Sigmoid colon (tissue), 7 donors: ENCODE measurements around the gene ATP5IF1. TPM values are rescaled to one million over a fixed set of nuclear protein-coding genes. Genes with fewer than 3 reads are reported as not detected.

Source experiments
- DNase-seq: peaks from one replicate; pipeline ENCODE4 v3.0.0-alpha.2; 2019
- H3K27ac ChIP-seq, 4 donors: fragments of 200-600 bp; sonication (generic); one replicate each; pipeline ENCODE4 v1.5.1; 2016 to 2019; ENCODE audit warnings: mild to moderate bottlenecking in 1 of 4
- H3K27me3 ChIP-seq, 3 donors: fragments of 200-600 bp; sonication (generic); one replicate each; pipeline ENCODE4 v1.5.1; 2019; ENCODE audit warnings: mild to moderate bottlenecking in 1 of 3
- H3K36me3 ChIP-seq, 4 donors: fragments of 200-600 bp; sonication (generic); one replicate each; pipeline ENCODE4 v1.5.1; 2016 to 2019
- H3K4me1 ChIP-seq, 4 donors: fragments of 200-600 bp; sonication (generic); one replicate each; pipeline ENCODE4 v1.5.1; 2017 to 2019
- H3K4me3 ChIP-seq, 4 donors: fragments of 200-600 bp; sonication (generic); one replicate each; pipeline ENCODE4 v1.5.1; 2017 to 2019; ENCODE audit warnings: mild to moderate bottlenecking in 2 of 4, moderate library complexity in 1 of 4
- H3K9me3 ChIP-seq, 4 donors: fragments of 200-600 bp in 3 of 4; sonication (generic) in 3 of 4; one replicate each; pipeline versions ENCODE4 v1.5.1 to v1.6.1; 2013 to 2019
- CTCF ChIP-seq, 4 experiments: fragments of 450-650 bp in 3 of 4; fragments of 200-600 bp in 1 of 4; IDR thresholded peaks; one replicate each; pipeline ENCODE4 v1.5.1; 2016 to 2019; ENCODE audit warnings: antibody characterized with exemption in 4 of 4, mild to moderate bottlenecking in 3 of 4, moderate library complexity in 2 of 4
- EP300 ChIP-seq, 4 donors: sonication (generic); formaldehyde crosslinking; IDR thresholded peaks; one replicate each; pipeline ENCODE4 v1.6.1; 2017; ENCODE audit warnings: antibody characterized with exemption in 4 of 4
- POLR2A ChIP-seq, 2 donors: fragments of 450-650 bp; IDR thresholded peaks; one replicate each; pipeline ENCODE4 v1.6.1; 2016; ENCODE audit warnings: antibody characterized with exemption in 2 of 2, mild to moderate bottlenecking in 2 of 2, moderate library complexity in 2 of 2
- POLR2AphosphoS5 ChIP-seq, 4 donors: sonication (generic); formaldehyde crosslinking; IDR thresholded peaks; one replicate each; pipeline ENCODE4 v1.6.1; 2017; ENCODE audit warnings: antibody characterized with exemption in 4 of 4
- WGBS, 2 donors: extraction: QIAGEN DNeasy Blood & Tissue Kit; methylation state at CpG; one replicate each; pipeline ENCODE4 v1.1.7; 2013; 5-methylcytosine and 5-hydroxymethylcytosine counted together
- intact Hi-C: fragments of 100-400 bp; cut with DNase I; formaldehyde crosslinking; loops from one replicate; pipeline ENCODE4 v1.15.1; 2023
- polyA plus RNA-seq, 3 donors: library from polyadenylated mRNA; stranded (reverse); fragments of 200-250 nt; gene quantifications; one replicate each; pipeline ENCODE4 v1.2.3, GENCODE V29; 2013
- total RNA-seq, 4 donors: library from RNA; depleted of rRNA; stranded (reverse); fragments of >200 nt; gene quantifications; one replicate each; pipeline ENCODE4 v1.1.0, GENCODE V29; 2016
- donor health status: healthy with polysubstance abuse.
- donor health status: Bipolar disorder and iron deficiency.
- donor health status: healthy.

The ATP5IF1 gene
- total and polyA plus RNA-seq, 7 donors = 167 to 1,120 (median 260) TPM

DNA sequence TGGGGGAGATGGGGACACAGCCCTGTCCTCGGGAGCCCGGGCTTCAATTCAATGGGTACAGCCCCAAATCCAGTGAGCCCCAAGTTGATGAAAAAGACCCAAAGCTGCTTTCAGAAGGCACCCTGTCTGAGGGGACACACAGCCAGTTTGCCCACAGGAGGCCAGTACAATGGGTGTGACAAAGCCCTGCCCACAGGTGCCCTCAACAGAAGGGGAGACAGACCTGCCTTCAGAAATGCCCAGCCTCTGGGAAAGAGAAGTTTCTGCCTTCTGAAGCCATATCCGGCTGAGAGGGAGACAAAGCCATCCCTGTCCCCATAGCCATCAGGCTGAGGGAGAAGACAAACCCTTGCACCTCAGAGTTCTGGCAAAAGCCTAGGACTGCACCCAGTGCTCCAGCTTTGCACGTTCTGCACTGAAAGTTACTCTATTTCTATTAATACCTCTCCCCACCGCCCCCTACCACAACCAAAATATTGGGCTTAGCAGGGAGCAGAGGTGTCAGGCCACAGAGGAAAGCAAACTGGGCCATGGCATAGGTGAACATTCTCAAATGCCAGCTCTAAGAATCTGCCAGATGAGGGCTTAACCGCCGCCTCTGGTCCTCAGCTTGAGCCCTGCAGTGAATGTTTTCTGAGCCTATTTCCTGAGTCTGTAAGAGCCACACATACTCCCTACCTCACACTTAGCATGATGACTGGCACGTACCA lies 41.4 kb upstream of the ATP5IF1 start:
- intact Hi-C loops = no loop called here
- 86 to 89% methylated on average over 8 of the region's 8 CpGs for whole genome bisulfite sequencing, 2 donors
- no peak for DNase-seq
- Histone ChIP-seq H3K4me1 (no peaks in the 10 kb centered on the region), H3K27ac (no peak overlapping the region), H3K4me3 (no peak overlapping the region), H3K9me3 (no peaks in the 10 kb centered on the region), H3K36me3 (peaks cover 13 to 23% (median 19%) of the 10 kb centered on the region in 4 donors), H3K27me3 (no peaks in the 10 kb centered on the region)
- TF ChIP-seq EP300 (IDR thresholded peaks at IDR 0.05) (no peak), POLR2A (IDR thresholded peaks at IDR 0.05) (no peak), CTCF (IDR thresholded peaks at IDR 0.05) (no peak), POLR2AphosphoS5 (IDR thresholded peaks at IDR 0.05) (no peak)

DNA sequence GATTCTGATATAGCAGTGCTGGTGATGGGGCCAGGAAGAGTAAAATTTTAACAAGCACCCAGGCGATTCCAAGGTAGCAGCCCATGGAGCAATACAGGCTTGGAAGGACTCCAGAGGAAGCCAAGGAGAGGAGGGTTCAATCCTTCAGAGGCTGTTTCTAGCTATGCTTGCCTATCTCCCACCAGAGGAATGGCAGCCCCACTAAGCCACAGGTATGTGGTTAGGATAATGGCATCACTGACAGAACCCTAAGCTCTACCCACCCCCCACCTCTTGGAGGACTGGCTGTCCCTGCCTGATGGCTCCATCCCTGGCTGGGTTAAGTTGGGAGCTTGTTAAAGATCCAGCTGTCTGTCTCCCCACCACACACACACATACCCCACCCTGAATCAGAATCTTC lies 40.1 kb upstream of the ATP5IF1 start:
- Histone ChIP-seq H3K9me3 (no peaks in the 10 kb centered on the region), H3K4me3 (no peak overlapping the region), H3K4me1 (no peaks in the 10 kb centered on the region), H3K27ac (no peak overlapping the region), H3K27me3 (no peaks in the 10 kb centered on the region), H3K36me3 (peaks cover 26 to 36% (median 32%) of the 10 kb centered on the region in 4 donors)
- intact Hi-C loops = no loop called here
- no peak for DNase-seq
- TF ChIP-seq CTCF (IDR thresholded peaks at IDR 0.05) (no peak), POLR2AphosphoS5 (IDR thresholded peaks at IDR 0.05) (no peak), POLR2A (IDR thresholded peaks at IDR 0.05) (no peak), EP300 (IDR thresholded peaks at IDR 0.05) (no peak)
- WGBS, 2 donors = 64 to 90% methylated on average over 1 of the region's 1 CpG

- no peak for DNase-seq
- H3K4me1 ChIP-seq = no peaks in the 10 kb centered on the region
- H3K4me3 ChIP-seq = no peak overlapping the region
- TF ChIP-seq POLR2A (IDR thresholded peaks at IDR 0.05) (no peak), POLR2AphosphoS5 (IDR thresholded peaks at IDR 0.05) (no peak), EP300 (IDR thresholded peaks at IDR 0.05) (no peak), CTCF (IDR thresholded peaks at IDR 0.05) (no peak)
- H3K9me3 ChIP-seq = no peaks in the 10 kb centered on the region
- intact Hi-C loops = no loop called here
- peaks cover 29 to 42% (median 36%) of the 10 kb centered on the region in 4 donors for H3K36me3 ChIP-seq
- no peak overlapping the region for H3K27ac ChIP-seq
- H3K27me3 ChIP-seq = no peaks in the 10 kb centered on the region
- 74 to 90% methylated on average over 3 of the region's 3 CpGs for WGBS, 2 donors
Observed at GRCh38 chr1:28196330-28196729, 39.6 kb upstream of the ATP5IF1 start.

DNA sequence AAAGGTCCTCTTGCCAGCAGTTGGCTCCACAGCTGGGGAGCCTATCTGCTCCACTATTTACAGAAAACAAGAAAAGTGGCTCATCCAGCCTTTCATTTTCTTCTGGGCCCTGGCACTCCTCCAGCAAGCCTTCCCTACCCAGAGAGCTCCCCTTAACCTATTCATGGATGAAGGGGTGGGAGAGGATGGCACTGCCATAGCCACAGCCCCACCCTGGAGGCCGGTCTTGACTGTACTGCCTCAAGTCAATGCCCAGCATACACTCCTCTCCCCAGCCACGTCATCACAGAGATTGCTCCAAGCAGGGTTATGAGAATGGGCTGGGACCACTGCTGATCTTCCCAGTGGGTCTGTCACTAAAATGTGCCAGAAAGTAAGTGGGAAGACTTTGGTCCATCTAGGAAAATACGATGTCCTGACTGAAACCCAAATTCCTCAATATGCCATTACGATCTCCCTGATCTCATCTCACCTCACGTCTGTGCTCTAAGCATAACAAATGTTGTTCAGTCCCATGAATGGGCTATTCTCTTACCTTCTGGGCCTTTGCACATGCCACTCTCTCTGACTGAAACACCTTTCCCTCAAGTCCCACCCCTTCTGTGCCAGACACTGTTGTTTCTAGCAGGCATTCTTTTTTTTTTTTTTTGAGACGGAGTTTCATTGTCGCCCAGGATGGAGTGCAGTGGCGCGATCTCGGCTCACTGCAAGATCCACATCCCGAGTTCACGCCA lies 38.1 kb upstream of the ATP5IF1 start:
- Histone ChIP-seq H3K36me3 (peaks cover 33 to 57% (median 42%) of the 10 kb centered on the region in 4 donors), H3K9me3 (no peaks in the 10 kb centered on the region), H3K27me3 (no peaks in the 10 kb centered on the region), H3K4me3 (no peak overlapping the region), H3K27ac (no peak overlapping the region), H3K4me1 (no peaks in the 10 kb centered on the region)
- DNase-seq = no peak
- WGBS, 2 donors = 95 to 96% methylated on average over 12 of the region's 12 CpGs
- intact Hi-C loops = no loop called here
- TF ChIP-seq CTCF (IDR thresholded peaks at IDR 0.05) (no peak), POLR2A (IDR thresholded peaks at IDR 0.05) (no peak), POLR2AphosphoS5 (IDR thresholded peaks at IDR 0.05) (no peak), EP300 (IDR thresholded peaks at IDR 0.05) (no peak)
